ENCODE results near the gene ACTN1. TPM values are rescaled to one million over a fixed set of nuclear protein-coding genes. Genes with fewer than 3 reads are reported as not detected.

The ACTN1 gene
- total RNA-seq, 1 donor from 2014 or later: 72.9 TPM

DNA sequence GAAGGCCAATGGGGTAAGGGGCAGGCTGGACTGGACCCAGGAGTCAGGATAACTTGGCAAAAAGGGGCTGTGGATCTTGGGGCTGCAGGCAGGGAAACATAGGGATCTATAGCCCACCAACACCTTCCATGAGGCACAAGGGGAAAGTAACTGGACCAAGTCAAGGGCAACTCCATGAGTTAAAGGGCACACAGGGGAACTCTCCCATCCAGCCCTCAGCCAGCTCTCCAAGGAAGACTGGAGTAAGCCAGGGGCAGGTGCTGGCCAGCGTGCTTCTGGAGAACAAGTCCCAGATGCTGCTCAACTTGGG is 154.9 kb downstream of the ACTN1 start:
- DNase-seq: no peak

Small RNA genes lying within 50 kb of the gene (small RNA-seq; reads per million reads assigned to genes)
- gene BANF1P1 (ENCODE audit: low replicate concordance): not detected
- not detected for gene HMGN1P3 (ENCODE audit: low replicate concordance)
- gene RPS29P1 (ENCODE audit: low replicate concordance): not detected

Other genes starting within 250 kb of the ACTN1 start
- gene ZFP36L1, start 186.2 kb downstream of the ACTN1 start, total RNA-seq: 282 TPM
- 34.3 TPM for gene DCAF5, start 173.8 kb upstream of the ACTN1 start, total RNA-seq
- gene EXD2, start 212.2 kb upstream of the ACTN1 start, total RNA-seq: 18.5 TPM